Panc1 (cell line): ENCODE results near the gene HARS2. TPM values are rescaled to one million over a fixed set of nuclear protein-coding genes. Genes with fewer than 3 reads are reported as not detected.

Experiments used
- ATAC-seq: fragments of 200-7000 bp; cut with Tn5 transposase; 2 replicates; pipeline ENCODE4 v1.9.1; 2020; ENCODE audit warnings: mild to moderate bottlenecking, moderate library complexity
- BruUV-seq: library from RNA; stranded (reverse); fragments of 400-500 nt; replicated peaks from 2 replicates; lab custom pipeline; 2021; lab: Mats Ljungman, UMichigan
- CTCF ChIA-PET: fragments of 300-600 bp; sonication (Branson Sonifier 250); formaldehyde crosslinking; loops from one replicate; lab custom pipeline; 2022; ENCODE audit warnings: antibody characterized with exemption; lab: Charles Lee
- POLR2A ChIA-PET: fragments of 300-600 bp; sonication (Branson Sonifier 250); formaldehyde crosslinking; loops from one replicate; lab custom pipeline; 2022; ENCODE audit warnings: antibody characterized with exemption; lab: Charles Lee
- DNase-seq: peaks from one replicate; pipeline ENCODE4 v3.0.0-alpha.2; 2010; ENCODE audit warnings: low read depth, low spot score
- H3K27ac ChIP-seq: 2 replicates; pipeline ENCODE4 v1.5.1; 2011; ENCODE audit warnings: mild to moderate bottlenecking, low read length, inconsistent platforms
- H3K27me3 ChIP-seq: fragments of 200-500 bp; sonication (Bioruptor generic); 2 replicates; pipeline ENCODE4 v1.6.0; 2014; ENCODE audit warnings: low read length, inconsistent platforms; ENCODE audit not compliant: control insufficient read depth, insufficient read depth
- H3K36me3 ChIP-seq: fragments of 200-500 bp; sonication (Bioruptor generic); 2 replicates; pipeline ENCODE4 v1.5.1; 2014; ENCODE audit warnings: inconsistent platforms, mild to moderate bottlenecking, low read length, moderate library complexity; ENCODE audit not compliant: control insufficient read depth, insufficient read depth
- H3K4me1 ChIP-seq: 2 replicates; pipeline ENCODE4 v1.5.1; 2011; ENCODE audit warnings: inconsistent platforms, mild to moderate bottlenecking, low read length, moderate library complexity; ENCODE audit not compliant: control insufficient read depth, insufficient read depth
- H3K4me3 ChIP-seq, 2 experiments: 2 replicates each; pipeline ENCODE4 v1.5.1; 2011 to 2012; ENCODE audit warnings: low read depth in 2 of 2, low read length in 2 of 2, mild to moderate bottlenecking in 2 of 2, inconsistent platforms in 1 of 2, moderate library complexity in 1 of 2
- H3K9me3 ChIP-seq: fragments of 200-500 bp; sonication (Bioruptor generic); 2 replicates; pipeline ENCODE4 v1.5.1; 2014; ENCODE audit warnings: low read depth, mild to moderate bottlenecking, inconsistent platforms, low read length, moderate library complexity; ENCODE audit not compliant: control insufficient read depth, insufficient read depth
- POLR2AphosphoS5 ChIP-seq: IDR thresholded peaks from 2 replicates; pipeline ENCODE4 v1.6.1; 2012; ENCODE audit warnings: mild to moderate bottlenecking, low read depth, low read length, moderate library complexity
- SIN3A ChIP-seq: IDR thresholded peaks from 2 replicates; pipeline ENCODE4 v1.6.1; 2012; ENCODE audit warnings: low read depth, mild to moderate bottlenecking, low read length, moderate library complexity, borderline replicate concordance; ENCODE audit not compliant: insufficient read depth
- TCF7L2 ChIP-seq: IDR thresholded peaks from 2 replicates; pipeline ENCODE4 v1.6.1; 2011; ENCODE audit warnings: mild to moderate bottlenecking, low read depth, low read length, inconsistent platforms
- in situ Hi-C: cut with HindIII; loops from 2 replicates; pipeline ENCODE4 v1.10.0; 2016; ENCODE audit warnings: low sequenced_read_pairs, low pct_unique_long_range_greater_than_20kb
- intact Hi-C: fragments of 100-400 bp; cut with micrococcal nuclease; formaldehyde crosslinking; loops from one replicate; pipeline ENCODE4 v1.10.0; 2022; ENCODE audit not compliant: unreplicated experiment
- total RNA-seq: library from RNA; stranded (reverse); gene quantifications from one replicate; pipeline ENCODE4 v1.2.1, GENCODE V29; 2021; ENCODE audit not compliant: unreplicated experiment
- TF ChIP-seq, protein P1 (sequence below), 2 experiments: IDR thresholded peaks; 2 replicates each; pipeline ENCODE4 v1.6.1; 2011 to 2012; ENCODE audit warnings: low read depth in 2 of 2, control low read depth in 1 of 2, low read length in 1 of 2, mild to moderate bottlenecking in 1 of 2, moderate library complexity in 1 of 2; ENCODE audit not compliant: insufficient read depth in 1 of 2
- TF ChIP-seq, protein P2 (sequence below): fragments of 450-650 bp; IDR thresholded peaks from 2 replicates; pipeline ENCODE4 v1.5.1; 2017; ENCODE audit warnings: mild to moderate bottlenecking

The HARS2 gene
- total RNA-seq, 1 experiment from 2014 or later: 44.1 TPM

DNA sequence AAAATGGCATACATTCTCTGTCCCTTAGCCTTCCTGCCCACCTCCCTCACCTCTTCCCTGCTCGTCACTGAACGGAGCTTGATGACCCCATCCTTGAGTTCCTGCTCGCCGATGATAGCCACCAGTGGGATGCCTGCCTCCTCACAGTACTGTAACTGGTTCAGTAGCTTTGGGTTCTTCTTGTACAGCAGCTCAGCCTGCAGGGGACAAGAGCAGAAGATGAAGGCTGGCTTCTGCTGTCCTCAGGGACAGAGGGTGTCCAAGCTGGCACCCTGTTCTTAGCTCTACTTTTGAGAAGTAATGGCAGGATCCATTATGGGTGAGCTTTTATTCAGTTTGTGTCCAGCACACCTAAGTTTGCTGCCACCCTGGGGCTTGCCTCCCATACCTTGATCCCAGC, 16.6 kb upstream of the HARS2 start:
- intact Hi-C loops: no loop called here
- DNase-seq (no peak), ATAC-seq (no peak)
- peaks cover 14% of the 10 kb centered on the region for H3K36me3 ChIP-seq
- no peak for TF ChIP-seq POLR2AphosphoS5
- no peak for TF ChIP-seq TCF7L2
- ChIA-PET POLR2A (interaction anchor here (0.9 kb wide), 1 partner anchor 16 kb away, joined by 3 read pairs; no protein-coding TSS in a partner anchor), CTCF (no interaction called here)
- H3K9me3 ChIP-seq: no peaks in the 10 kb centered on the region
- H3K27ac ChIP-seq: no peak overlapping the region
- BruUV-seq: no TSS peak
- no peaks in the 10 kb centered on the region for H3K4me1 ChIP-seq
- in situ Hi-C loops: no loop called here
- no peak overlapping the region for H3K4me3 ChIP-seq
- no peaks in the 10 kb centered on the region for H3K27me3 ChIP-seq

DNA sequence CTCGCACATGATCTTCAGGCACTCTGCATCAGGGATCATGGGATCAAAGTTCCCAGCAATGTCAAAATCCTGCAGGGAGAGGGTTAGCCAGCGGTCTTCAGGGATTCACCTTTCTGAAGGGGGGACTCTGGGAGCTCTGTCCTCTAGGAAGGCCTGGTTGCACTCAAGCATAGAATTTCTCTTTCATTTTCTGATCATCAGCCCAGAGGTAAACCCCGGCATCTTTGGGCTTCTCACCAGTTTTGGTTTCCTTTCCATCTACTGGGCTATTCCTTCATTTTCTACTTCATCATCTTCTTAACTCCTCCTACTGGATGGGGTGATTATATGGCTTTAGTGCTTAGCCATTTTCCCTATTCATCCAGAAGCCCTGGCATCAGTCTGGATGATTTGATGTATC, 13.3 kb upstream of the HARS2 start:
- no peaks in the 10 kb centered on the region for H3K4me1 ChIP-seq
- H3K9me3 ChIP-seq: no peaks in the 10 kb centered on the region
- in situ Hi-C loops (no loop called here), intact Hi-C loops (no loop called here)
- POLR2A ChIA-PET: no interaction called here
- TF ChIP-seq POLR2AphosphoS5 (no peak), TCF7L2 (no peak), SIN3A (no peak)
- TF ChIP-seq, protein P1, sequence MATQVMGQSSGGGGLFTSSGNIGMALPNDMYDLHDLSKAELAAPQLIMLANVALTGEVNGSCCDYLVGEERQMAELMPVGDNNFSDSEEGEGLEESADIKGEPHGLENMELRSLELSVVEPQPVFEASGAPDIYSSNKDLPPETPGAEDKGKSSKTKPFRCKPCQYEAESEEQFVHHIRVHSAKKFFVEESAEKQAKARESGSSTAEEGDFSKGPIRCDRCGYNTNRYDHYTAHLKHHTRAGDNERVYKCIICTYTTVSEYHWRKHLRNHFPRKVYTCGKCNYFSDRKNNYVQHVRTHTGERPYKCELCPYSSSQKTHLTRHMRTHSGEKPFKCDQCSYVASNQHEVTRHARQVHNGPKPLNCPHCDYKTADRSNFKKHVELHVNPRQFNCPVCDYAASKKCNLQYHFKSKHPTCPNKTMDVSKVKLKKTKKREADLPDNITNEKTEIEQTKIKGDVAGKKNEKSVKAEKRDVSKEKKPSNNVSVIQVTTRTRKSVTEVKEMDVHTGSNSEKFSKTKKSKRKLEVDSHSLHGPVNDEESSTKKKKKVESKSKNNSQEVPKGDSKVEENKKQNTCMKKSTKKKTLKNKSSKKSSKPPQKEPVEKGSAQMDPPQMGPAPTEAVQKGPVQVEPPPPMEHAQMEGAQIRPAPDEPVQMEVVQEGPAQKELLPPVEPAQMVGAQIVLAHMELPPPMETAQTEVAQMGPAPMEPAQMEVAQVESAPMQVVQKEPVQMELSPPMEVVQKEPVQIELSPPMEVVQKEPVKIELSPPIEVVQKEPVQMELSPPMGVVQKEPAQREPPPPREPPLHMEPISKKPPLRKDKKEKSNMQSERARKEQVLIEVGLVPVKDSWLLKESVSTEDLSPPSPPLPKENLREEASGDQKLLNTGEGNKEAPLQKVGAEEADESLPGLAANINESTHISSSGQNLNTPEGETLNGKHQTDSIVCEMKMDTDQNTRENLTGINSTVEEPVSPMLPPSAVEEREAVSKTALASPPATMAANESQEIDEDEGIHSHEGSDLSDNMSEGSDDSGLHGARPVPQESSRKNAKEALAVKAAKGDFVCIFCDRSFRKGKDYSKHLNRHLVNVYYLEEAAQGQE (IDR thresholded peaks at IDR 0.05; ENCODE audit: insufficient read depth in 1 of 2, low read depth in 2 of 2, low read length in 1 of 2): no peak
- TF ChIP-seq, protein P2, sequence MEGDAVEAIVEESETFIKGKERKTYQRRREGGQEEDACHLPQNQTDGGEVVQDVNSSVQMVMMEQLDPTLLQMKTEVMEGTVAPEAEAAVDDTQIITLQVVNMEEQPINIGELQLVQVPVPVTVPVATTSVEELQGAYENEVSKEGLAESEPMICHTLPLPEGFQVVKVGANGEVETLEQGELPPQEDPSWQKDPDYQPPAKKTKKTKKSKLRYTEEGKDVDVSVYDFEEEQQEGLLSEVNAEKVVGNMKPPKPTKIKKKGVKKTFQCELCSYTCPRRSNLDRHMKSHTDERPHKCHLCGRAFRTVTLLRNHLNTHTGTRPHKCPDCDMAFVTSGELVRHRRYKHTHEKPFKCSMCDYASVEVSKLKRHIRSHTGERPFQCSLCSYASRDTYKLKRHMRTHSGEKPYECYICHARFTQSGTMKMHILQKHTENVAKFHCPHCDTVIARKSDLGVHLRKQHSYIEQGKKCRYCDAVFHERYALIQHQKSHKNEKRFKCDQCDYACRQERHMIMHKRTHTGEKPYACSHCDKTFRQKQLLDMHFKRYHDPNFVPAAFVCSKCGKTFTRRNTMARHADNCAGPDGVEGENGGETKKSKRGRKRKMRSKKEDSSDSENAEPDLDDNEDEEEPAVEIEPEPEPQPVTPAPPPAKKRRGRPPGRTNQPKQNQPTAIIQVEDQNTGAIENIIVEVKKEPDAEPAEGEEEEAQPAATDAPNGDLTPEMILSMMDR: no peak
- CTCF ChIA-PET: no interaction called here
- H3K4me3 ChIP-seq: no peak overlapping the region
- no TSS peak for BruUV-seq
- ATAC-seq (no peak), DNase-seq (no peak)
- no peak overlapping the region for H3K27ac ChIP-seq
- no peaks in the 10 kb centered on the region for H3K27me3 ChIP-seq
- H3K36me3 ChIP-seq: peaks cover 20% of the 10 kb centered on the region

DNA sequence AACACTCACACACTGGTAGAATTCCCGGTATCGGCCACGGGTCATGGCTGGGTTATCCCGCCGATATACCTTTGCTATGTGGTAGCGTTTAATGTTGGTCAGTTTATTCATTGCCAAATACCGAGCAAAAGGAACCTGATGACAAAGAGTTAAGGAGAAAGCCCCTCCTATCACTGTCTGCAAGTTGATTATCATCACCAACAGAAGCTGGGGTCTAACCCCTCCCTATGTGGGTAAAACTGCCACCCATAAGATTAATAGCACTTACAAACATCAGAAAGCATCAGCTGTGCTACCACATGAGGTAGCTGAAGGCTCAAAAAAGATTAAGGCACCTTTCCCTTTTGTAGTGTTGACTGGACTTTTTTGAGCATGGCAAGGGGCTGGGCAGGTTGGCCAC, 12.3 kb upstream of the HARS2 start:
- in situ Hi-C loops (no loop called here), intact Hi-C loops (no loop called here)
- H3K27me3 ChIP-seq: no peaks in the 10 kb centered on the region
- BruUV-seq: no TSS peak
- DNase-seq (no peak), ATAC-seq (no peak)
- POLR2A ChIA-PET: no interaction called here
- H3K36me3 ChIP-seq: peaks cover 18% of the 10 kb centered on the region
- H3K4me1 ChIP-seq: no peaks in the 10 kb centered on the region
- no peak overlapping the region for H3K4me3 ChIP-seq
- no peaks in the 10 kb centered on the region for H3K9me3 ChIP-seq
- no peak overlapping the region for H3K27ac ChIP-seq
- TF ChIP-seq SIN3A: no peak
- TF ChIP-seq, protein P1 (IDR thresholded peaks at IDR 0.05; ENCODE audit: insufficient read depth in 1 of 2, low read depth in 2 of 2, low read length in 1 of 2): no peak
- TF ChIP-seq, protein P2: no peak
- TF ChIP-seq POLR2AphosphoS5: no peak
- TF ChIP-seq TCF7L2: no peak
- CTCF ChIA-PET: no interaction called here
